Measurements from ENCODE around the gene TCL1A.

The TCL1A gene

DNA sequence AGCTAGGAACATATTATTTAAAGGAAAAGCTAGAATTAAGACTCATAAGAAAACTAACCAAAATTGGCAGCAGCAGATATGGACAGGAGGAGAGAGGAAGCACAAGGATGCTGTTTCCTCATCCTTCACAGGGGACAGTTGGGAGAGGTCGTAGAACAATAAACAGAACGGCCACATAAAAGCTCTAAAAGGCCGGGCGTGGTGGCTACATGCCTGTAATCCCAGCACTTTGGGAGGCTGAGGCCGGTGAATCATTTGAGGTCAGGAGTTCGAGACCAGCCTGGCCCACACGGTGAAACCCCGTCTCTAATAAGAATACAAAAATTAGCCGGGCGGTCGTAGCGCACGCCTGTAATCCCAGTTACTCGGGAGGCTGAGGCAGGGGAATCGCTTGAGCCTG is 17.2 kb downstream of the TCL1A start:
- no peak for TF ChIP-seq SPI1 (IDR thresholded peaks at IDR 0.05; ENCODE audit: borderline replicate concordance, low read depth)
- no peak for TF ChIP-seq POLR2AphosphoS5 (IDR thresholded peaks at IDR 0.05; ENCODE audit: low read depth)
- TF ChIP-seq, protein P1, sequence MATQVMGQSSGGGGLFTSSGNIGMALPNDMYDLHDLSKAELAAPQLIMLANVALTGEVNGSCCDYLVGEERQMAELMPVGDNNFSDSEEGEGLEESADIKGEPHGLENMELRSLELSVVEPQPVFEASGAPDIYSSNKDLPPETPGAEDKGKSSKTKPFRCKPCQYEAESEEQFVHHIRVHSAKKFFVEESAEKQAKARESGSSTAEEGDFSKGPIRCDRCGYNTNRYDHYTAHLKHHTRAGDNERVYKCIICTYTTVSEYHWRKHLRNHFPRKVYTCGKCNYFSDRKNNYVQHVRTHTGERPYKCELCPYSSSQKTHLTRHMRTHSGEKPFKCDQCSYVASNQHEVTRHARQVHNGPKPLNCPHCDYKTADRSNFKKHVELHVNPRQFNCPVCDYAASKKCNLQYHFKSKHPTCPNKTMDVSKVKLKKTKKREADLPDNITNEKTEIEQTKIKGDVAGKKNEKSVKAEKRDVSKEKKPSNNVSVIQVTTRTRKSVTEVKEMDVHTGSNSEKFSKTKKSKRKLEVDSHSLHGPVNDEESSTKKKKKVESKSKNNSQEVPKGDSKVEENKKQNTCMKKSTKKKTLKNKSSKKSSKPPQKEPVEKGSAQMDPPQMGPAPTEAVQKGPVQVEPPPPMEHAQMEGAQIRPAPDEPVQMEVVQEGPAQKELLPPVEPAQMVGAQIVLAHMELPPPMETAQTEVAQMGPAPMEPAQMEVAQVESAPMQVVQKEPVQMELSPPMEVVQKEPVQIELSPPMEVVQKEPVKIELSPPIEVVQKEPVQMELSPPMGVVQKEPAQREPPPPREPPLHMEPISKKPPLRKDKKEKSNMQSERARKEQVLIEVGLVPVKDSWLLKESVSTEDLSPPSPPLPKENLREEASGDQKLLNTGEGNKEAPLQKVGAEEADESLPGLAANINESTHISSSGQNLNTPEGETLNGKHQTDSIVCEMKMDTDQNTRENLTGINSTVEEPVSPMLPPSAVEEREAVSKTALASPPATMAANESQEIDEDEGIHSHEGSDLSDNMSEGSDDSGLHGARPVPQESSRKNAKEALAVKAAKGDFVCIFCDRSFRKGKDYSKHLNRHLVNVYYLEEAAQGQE (IDR thresholded peaks at IDR 0.05; ENCODE audit: insufficient replicate concordance, low read depth), result no peak
- H3K4me3 ChIP-seq (replicated peaks; ENCODE audit: insufficient read depth, low read length), result no peak overlapping the region
- H3K27ac ChIP-seq (replicated peaks), result no peak overlapping the region
- peaks cover 2% of the 10 kb centered on the region for H3K27me3 ChIP-seq (ENCODE audit: insufficient read depth, poor library complexity, severe bottlenecking)
- no peak for DNase-seq (ENCODE audit: low read depth in 1 of 2, low spot score in 1 of 2)

DNA sequence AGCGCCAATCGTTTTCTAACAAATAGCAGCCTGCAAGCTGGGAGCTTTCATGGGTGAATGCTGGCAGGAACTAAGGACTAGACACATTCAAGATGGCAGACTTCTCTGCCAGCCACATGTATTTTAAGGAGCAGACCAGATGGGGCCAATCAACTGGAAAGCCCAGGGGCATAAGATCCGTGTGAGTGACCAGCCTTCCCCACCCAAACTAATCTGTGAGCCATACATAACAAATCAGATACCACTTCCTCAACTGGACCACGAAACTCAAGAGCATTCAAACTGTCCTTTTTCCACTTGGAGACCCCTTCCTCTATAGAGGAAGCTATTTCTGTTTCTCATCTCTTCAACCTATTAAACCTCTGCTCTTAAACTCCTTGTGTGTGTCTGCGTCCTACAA is 18.0 kb downstream of the TCL1A start:
- Histone ChIP-seq H3K27ac (replicated peaks) (no peak overlapping the region), H3K4me3 (replicated peaks; ENCODE audit: insufficient read depth, low read length) (no peak overlapping the region), H3K27me3 (ENCODE audit: insufficient read depth, poor library complexity, severe bottlenecking) (peaks cover 2% of the 10 kb centered on the region)
- DNase-seq (ENCODE audit: low read depth in 1 of 2, low spot score in 1 of 2), result no peak
- TF ChIP-seq, protein P2, sequence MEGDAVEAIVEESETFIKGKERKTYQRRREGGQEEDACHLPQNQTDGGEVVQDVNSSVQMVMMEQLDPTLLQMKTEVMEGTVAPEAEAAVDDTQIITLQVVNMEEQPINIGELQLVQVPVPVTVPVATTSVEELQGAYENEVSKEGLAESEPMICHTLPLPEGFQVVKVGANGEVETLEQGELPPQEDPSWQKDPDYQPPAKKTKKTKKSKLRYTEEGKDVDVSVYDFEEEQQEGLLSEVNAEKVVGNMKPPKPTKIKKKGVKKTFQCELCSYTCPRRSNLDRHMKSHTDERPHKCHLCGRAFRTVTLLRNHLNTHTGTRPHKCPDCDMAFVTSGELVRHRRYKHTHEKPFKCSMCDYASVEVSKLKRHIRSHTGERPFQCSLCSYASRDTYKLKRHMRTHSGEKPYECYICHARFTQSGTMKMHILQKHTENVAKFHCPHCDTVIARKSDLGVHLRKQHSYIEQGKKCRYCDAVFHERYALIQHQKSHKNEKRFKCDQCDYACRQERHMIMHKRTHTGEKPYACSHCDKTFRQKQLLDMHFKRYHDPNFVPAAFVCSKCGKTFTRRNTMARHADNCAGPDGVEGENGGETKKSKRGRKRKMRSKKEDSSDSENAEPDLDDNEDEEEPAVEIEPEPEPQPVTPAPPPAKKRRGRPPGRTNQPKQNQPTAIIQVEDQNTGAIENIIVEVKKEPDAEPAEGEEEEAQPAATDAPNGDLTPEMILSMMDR (IDR thresholded peaks at IDR 0.05; ENCODE audit: insufficient read depth, low read length), result no peak
- no peak for TF ChIP-seq SPI1 (IDR thresholded peaks at IDR 0.05; ENCODE audit: borderline replicate concordance, low read depth)
- no peak for TF ChIP-seq GABPA (IDR thresholded peaks at IDR 0.05; ENCODE audit: low read depth)
- TF ChIP-seq POLR2AphosphoS5 (IDR thresholded peaks at IDR 0.05; ENCODE audit: low read depth), result no peak
- TF ChIP-seq, protein P1 (IDR thresholded peaks at IDR 0.05; ENCODE audit: insufficient replicate concordance, low read depth), result no peak

DNA sequence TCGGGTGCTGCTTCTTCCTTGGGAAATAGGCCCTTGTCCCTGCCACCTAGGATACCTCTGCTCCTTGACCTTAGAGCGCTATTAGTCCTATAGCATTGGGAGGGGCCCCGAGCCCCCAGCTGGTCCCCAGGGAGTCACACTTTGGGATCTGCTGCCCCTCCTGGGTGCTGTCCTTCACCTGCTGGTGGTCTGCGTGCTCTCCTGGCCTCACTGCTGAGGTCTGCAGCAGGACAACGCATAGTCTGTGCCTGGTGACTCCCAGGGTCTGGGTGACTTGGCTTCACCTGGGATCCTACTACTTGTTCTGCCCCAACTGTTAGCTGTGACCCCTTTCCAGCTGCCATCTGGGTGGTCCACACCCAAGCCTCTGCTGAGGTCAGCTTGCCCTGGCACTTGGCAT is 18.9 kb downstream of the TCL1A start:
- Histone ChIP-seq H3K27me3 (ENCODE audit: insufficient read depth, poor library complexity, severe bottlenecking) (peaks cover 2% of the 10 kb centered on the region), H3K4me3 (replicated peaks; ENCODE audit: insufficient read depth, low read length) (no peak overlapping the region)

More for the DNA sequence above, 18.9 kb downstream of the TCL1A start:
- H3K27ac ChIP-seq (replicated peaks), result no peak overlapping the region
- TF ChIP-seq, protein P2 (IDR thresholded peaks at IDR 0.05; ENCODE audit: insufficient read depth, low read length), result no peak
- TF ChIP-seq POLR2AphosphoS5 (IDR thresholded peaks at IDR 0.05; ENCODE audit: low read depth) (no peak), SPI1 (IDR thresholded peaks at IDR 0.05; ENCODE audit: borderline replicate concordance, low read depth) (no peak), GABPA (IDR thresholded peaks at IDR 0.05; ENCODE audit: low read depth) (no peak)
- TF ChIP-seq, protein P1 (IDR thresholded peaks at IDR 0.05; ENCODE audit: insufficient replicate concordance, low read depth), result no peak
- no peak for DNase-seq (ENCODE audit: low read depth in 1 of 2, low spot score in 1 of 2)
